Keratinocyte (primary cell): Measurements from ENCODE around the gene VAV2. TPM values are rescaled to one million over a fixed set of nuclear protein-coding genes. Genes with fewer than 3 reads are reported as not detected.

ENCODE experiments used
- DNase-seq: peaks from one replicate; pipeline ENCODE4 v3.0.0-alpha.2; 2011; ENCODE audit warnings: low read depth, missing footprints, low spot score
- FAIRE-seq: peaks from 2 replicates; lab custom pipeline; 2011; peaks lifted over from hg19 to GRCh38; lab: Jason Lieb, UNC
- H2AFZ ChIP-seq: 2 replicates; pipeline ENCODE4 v1.6.0; 2012; ENCODE audit warnings: low read length, control low read depth, inconsistent platforms; ENCODE audit not compliant: control insufficient read depth
- H3K27ac ChIP-seq: 2 replicates; pipeline ENCODE4 v1.5.1; 2011; ENCODE audit warnings: low read length; ENCODE audit not compliant: control insufficient read depth, insufficient read depth
- H3K27me3 ChIP-seq: 3 replicates; pipeline ENCODE4 v1.6.0; 2011; ENCODE audit warnings: low read length; ENCODE audit not compliant: control insufficient read depth, insufficient read depth; ENCODE audit errors: extremely low read depth
- H3K36me3 ChIP-seq, 2 experiments: 2 replicates in 1 of 2; 3 replicates in 1 of 2; pipeline ENCODE4 v1.5.1; 2011; ENCODE audit warnings: low read length in 2 of 2, mild to moderate bottlenecking in 1 of 2; ENCODE audit not compliant: control insufficient read depth in 2 of 2, insufficient read depth in 2 of 2; ENCODE audit errors: extremely low read depth in 1 of 2
- H3K4me1 ChIP-seq: 3 replicates; pipeline ENCODE4 v1.5.1; 2011; ENCODE audit warnings: low read length; ENCODE audit not compliant: control insufficient read depth, insufficient read depth; ENCODE audit errors: extremely low read depth
- H3K4me2 ChIP-seq: 3 replicates; pipeline ENCODE4 v1.6.0; 2011; ENCODE audit warnings: low read depth, low read length; ENCODE audit not compliant: control insufficient read depth, insufficient read depth; ENCODE audit errors: extremely low read depth
- H3K4me3 ChIP-seq, 3 experiments: fragments of 200-600 bp in 1 of 3; sonication (generic) in 1 of 3; 2 replicates in 2 of 3; 3 replicates in 1 of 3; pipeline ENCODE4 v1.5.1; 2011 to 2016; ENCODE audit warnings: low read length in 3 of 3, mild to moderate bottlenecking in 3 of 3, control low read depth in 2 of 3, inconsistent platforms in 1 of 3, low read depth in 1 of 3, mixed read lengths in 1 of 3, mixed run types in 1 of 3, moderate library complexity in 1 of 3; ENCODE audit not compliant: control insufficient read depth in 2 of 3, insufficient read depth in 2 of 3; ENCODE audit errors: extremely low read depth in 1 of 3
- H3K79me2 ChIP-seq: 2 replicates; pipeline ENCODE4 v1.6.0; 2012; ENCODE audit warnings: low read length; ENCODE audit not compliant: control insufficient read depth, insufficient read depth
- H3K9ac ChIP-seq: 3 replicates; pipeline ENCODE4 v1.6.0; 2011; ENCODE audit warnings: low read length; ENCODE audit not compliant: control insufficient read depth, insufficient read depth; ENCODE audit errors: extremely low read depth
- H3K9me1 ChIP-seq: 3 replicates; pipeline ENCODE4 v1.6.0; 2011; ENCODE audit warnings: low read length; ENCODE audit not compliant: control insufficient read depth, insufficient read depth; ENCODE audit errors: extremely low read depth
- H3K9me3 ChIP-seq: 2 replicates; pipeline ENCODE4 v1.5.1; 2012; ENCODE audit warnings: low read depth, low read length; ENCODE audit not compliant: control insufficient read depth
- H4K20me1 ChIP-seq: 3 replicates; pipeline ENCODE4 v1.6.0; 2011; ENCODE audit warnings: low read length; ENCODE audit not compliant: control insufficient read depth, insufficient read depth; ENCODE audit errors: extremely low read depth
- EZH2 ChIP-seq: IDR thresholded peaks from one replicate; pipeline ENCODE4 v1.6.1; 2012; ENCODE audit warnings: inconsistent platforms, mild to moderate bottlenecking, low read length, moderate library complexity
- dilution Hi-C: fragments of 300-500 bp; cut with MboI; formaldehyde crosslinking; loops from one replicate; pipeline ENCODE4 v1.7.0; 2020; ENCODE audit warnings: low sequenced_read_pairs; ENCODE audit not compliant: extremely low pct_ligation_motif_present
- polyA plus RNA-seq, 5 experiments: library from polyadenylated mRNA; depleted of rRNA in 3 of 5; stranded (reverse) in 3 of 5; stranded (forward) in 1 of 5; unstranded in 1 of 5; fragments of >200 nt; gene quantifications; 1 replicate in 1 of 5; 2 replicates in 3 of 5; 3 replicates in 1 of 5; pipeline versions ENCODE4 v1.2.1 to v1.2.3, GENCODE V29; 2011 to 2012; ENCODE audit warnings: missing spikeins in 2 of 5, low read depth in 1 of 5, low replicate concordance in 1 of 5
- TF ChIP-seq, protein P1 (sequence below), 3 experiments: IDR thresholded peaks in 1 of 3; conservative IDR thresholded peaks in 1 of 3; optimal IDR thresholded peaks in 1 of 3; 2 replicates in 2 of 3; 3 replicates in 1 of 3; pipeline versions ENCODE3 to v1.5.1; 2011; ENCODE audit warnings: low read length in 3 of 3, mild to moderate bottlenecking in 3 of 3, moderate library complexity in 2 of 3, control low read depth in 1 of 3, inconsistent platforms in 1 of 3; ENCODE audit not compliant: insufficient read depth in 2 of 3; ENCODE audit errors: extremely low read depth in 1 of 3

Gene VAV2
- polyA plus RNA-seq, 1 donor (not counting 4 experiments of a cell fraction or from before 2014, with no cell fraction given) = 16.4 TPM

DNA sequence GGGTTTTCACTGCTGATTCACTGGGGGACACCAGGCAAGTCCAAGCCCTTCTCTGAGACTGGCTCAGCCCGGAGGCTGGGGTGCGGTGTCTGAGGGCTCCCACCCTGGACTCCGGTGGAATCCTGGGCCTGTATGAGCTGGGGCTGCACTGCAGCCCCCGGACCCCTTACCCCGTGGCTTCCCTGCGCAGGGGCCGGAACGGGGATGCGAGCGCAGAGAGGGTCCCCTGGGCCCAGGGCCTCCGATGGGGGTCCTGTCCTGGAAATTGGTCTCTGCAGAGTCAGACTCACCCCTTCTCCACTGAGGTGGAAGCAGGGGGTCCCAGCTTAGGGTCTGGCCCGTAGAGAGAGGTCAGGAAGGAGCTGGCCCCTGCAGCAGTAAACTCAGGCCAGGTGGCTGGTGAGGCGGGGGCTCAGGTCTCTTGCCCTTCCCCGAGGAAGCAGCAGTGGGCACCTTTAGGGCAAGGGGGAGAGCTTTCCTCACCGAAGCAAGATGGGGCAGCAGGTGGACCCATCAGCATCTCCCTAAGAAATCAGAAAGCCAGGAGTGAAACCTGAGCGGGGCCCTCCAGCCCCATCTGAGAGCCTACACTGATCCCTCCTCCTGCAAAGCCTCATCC is 1.6 kb upstream of the VAV2 start:
- Histone ChIP-seq H3K79me2 (peaks cover 34% of the 10 kb centered on the region), H3K36me3 (peaks cover 0 to 3% of the 10 kb centered on the region in 2 experiments), H3K4me3 (peak overlapping the region; percentile 56 to 84 (median 81)), H3K9ac (peak overlapping the region; percentile 88), H2AFZ (no peak overlapping the region), H3K4me1 (peaks cover 25% of the 10 kb centered on the region), H3K27me3 (peaks cover 12% of the 10 kb centered on the region), H4K20me1 (peaks cover 11% of the 10 kb centered on the region), H3K4me2 (peak overlapping the region; percentile 99), H3K27ac (peak overlapping the region; percentile 82), H3K9me3 (no peaks in the 10 kb centered on the region), H3K9me1 (peaks cover 2% of the 10 kb centered on the region)
- FAIRE-seq (no peak), DNase-seq (no peak)
- TF ChIP-seq, protein P1, sequence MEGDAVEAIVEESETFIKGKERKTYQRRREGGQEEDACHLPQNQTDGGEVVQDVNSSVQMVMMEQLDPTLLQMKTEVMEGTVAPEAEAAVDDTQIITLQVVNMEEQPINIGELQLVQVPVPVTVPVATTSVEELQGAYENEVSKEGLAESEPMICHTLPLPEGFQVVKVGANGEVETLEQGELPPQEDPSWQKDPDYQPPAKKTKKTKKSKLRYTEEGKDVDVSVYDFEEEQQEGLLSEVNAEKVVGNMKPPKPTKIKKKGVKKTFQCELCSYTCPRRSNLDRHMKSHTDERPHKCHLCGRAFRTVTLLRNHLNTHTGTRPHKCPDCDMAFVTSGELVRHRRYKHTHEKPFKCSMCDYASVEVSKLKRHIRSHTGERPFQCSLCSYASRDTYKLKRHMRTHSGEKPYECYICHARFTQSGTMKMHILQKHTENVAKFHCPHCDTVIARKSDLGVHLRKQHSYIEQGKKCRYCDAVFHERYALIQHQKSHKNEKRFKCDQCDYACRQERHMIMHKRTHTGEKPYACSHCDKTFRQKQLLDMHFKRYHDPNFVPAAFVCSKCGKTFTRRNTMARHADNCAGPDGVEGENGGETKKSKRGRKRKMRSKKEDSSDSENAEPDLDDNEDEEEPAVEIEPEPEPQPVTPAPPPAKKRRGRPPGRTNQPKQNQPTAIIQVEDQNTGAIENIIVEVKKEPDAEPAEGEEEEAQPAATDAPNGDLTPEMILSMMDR (optimal IDR thresholded peaks at IDR 0.05 in 1 of 3, IDR thresholded peaks at IDR 0.05 in 1 of 3, conservative IDR thresholded peaks at IDR 0.05 in 1 of 3; ENCODE audit: extremely low read depth in 1 of 3, insufficient read depth in 2 of 3, low read length in 3 of 3) = no peak
- no peak for TF ChIP-seq EZH2
- dilution Hi-C loops = no loop called here

DNA sequence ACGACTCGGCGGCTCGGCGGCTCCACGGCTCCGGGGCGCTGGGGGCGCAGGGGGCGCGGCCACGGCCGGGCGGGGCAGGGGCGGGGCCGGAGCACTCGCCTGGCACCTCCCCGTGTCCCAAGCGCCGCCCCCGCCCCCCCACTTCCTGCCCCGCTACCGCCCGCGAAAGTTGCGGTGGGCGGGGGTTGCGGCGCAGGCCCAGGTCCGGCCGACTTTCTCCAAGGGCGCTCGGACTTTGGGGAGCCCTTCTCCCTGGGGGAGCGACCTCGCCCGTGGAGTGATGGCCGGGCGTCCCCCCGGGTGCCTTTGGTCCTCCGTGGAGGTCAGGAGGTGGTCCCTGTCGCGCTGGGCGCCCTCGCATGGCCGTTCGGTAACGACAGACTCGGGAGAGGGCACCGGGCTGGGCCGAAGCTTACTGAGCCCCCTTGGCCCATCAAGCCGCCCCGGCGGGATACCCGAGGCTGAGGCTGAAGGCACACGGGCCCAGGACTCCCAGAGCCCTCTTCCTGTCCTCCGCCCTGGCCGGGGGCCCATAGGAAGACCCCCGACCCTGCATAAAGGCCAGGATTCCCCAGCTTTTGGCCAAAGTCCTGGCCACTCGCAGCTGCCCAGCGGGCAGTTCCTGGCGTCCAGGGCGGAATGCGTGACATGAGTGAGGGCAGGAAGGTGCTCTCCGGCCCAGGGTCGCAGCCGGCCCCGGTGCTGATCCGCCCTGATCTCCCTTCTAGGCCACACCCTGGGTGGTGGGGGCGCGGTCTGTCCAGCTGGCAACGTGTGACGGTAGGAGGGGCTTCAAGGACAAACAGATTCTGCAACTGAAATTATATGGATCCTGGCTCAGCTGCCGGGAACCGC is 883 bp upstream of the VAV2 start:
- no peak for TF ChIP-seq EZH2
- TF ChIP-seq, protein P1 (optimal IDR thresholded peaks at IDR 0.05 in 1 of 3, IDR thresholded peaks at IDR 0.05 in 1 of 3, conservative IDR thresholded peaks at IDR 0.05 in 1 of 3; ENCODE audit: extremely low read depth in 1 of 3, insufficient read depth in 2 of 3, low read length in 3 of 3) = peak in 1 of 3 experiments; percentile 60
- H2AFZ ChIP-seq = peak overlapping the region; percentile 79
- H3K9ac ChIP-seq = peak overlapping the region; percentile 88
- peak overlapping the region; percentile 56 to 84 (median 81) for H3K4me3 ChIP-seq
- peaks cover 15% of the 10 kb centered on the region for H4K20me1 ChIP-seq
- peaks cover 5% of the 10 kb centered on the region for H3K9me1 ChIP-seq
- H3K27ac ChIP-seq = peak overlapping the region; percentile 82
- DNase-seq = peak; percentile 64
- peak; percentile 78 for FAIRE-seq
- peaks cover 25% of the 10 kb centered on the region for H3K4me1 ChIP-seq
- dilution Hi-C loops = no loop called here
- no peaks in the 10 kb centered on the region for H3K9me3 ChIP-seq
- peaks cover 0 to 3% of the 10 kb centered on the region in 2 experiments for H3K36me3 ChIP-seq
- peaks cover 41% of the 10 kb centered on the region for H3K79me2 ChIP-seq
- peak overlapping the region; percentile 99 for H3K4me2 ChIP-seq
- H3K27me3 ChIP-seq = peaks cover 12% of the 10 kb centered on the region
